ENCODE measurements around the gene ASXL1. TPM values are rescaled to one million over a fixed set of nuclear protein-coding genes. Genes with fewer than 3 reads are reported as not detected.
A peak's percentile ranks its signal among the peaks of the same experiment; 100 is the strongest.

ASXL1 gene
- total RNA-seq, 1 experiment from 2014 or later = 52.2 TPM

DNA sequence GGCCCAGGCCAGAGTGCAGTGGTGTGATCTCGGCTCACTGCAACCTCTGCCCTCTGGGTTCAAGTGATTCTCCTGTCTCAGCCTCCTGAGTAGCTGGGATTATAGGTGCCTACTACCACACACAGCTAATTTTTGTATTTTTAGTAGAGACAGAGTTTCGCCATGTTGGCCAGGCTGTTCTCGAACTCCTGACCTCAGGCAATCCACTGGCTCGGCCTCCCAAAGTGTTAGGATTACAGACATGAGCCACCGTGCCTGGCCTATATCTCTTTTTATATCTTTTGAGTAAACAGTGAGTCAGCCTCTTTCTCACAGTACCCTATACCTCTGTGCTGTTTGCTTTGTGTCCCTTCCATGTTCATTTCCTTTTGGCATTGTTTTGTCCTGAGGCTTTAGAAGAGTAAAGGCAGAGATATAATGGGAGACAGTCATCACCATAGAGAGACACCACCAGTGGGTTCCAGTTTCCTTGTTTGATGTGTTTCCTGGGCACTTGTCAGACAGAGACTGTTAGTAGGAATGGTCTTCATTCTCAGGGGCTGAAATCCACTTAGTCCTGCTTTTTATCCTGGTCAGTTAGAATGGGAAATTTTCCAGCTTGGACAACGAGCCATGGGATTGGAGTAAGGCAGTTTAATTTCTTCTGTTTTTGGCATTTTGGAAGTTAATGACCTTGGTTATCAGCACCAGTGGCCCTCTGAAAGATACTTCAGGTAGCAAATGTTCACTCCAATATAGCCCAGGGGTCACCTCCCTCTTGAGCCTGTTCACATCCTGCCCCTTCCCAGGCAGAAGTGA, 32.2 kb upstream of the ASXL1 start (continued):
- TF ChIP-seq ZBTB33 (IDR thresholded peaks at IDR 0.05; ENCODE audit: extremely low read depth, insufficient replicate concordance, low read length) (no peak), POLR2A (IDR thresholded peaks at IDR 0.05; ENCODE audit: borderline replicate concordance, extremely low read depth, insufficient read depth, insufficient read length) (no peak), ZFX (IDR thresholded peaks at IDR 0.05) (no peak), TCF7L2 (IDR thresholded peaks at IDR 0.05; ENCODE audit: borderline replicate concordance, extremely low read depth, insufficient read depth, insufficient read length) (no peak)

GRCh38 chr20:32326504-32326845, 31.7 kb upstream of the ASXL1 start:
- RAD21 ChIA-PET (ENCODE audit: low non-redundant PET in 1 of 2, low total read pairs in 2 of 2, uncharacterized antibody in 2 of 2, unreplicated experiment in 2 of 2) = no interaction called here
- DNase-seq (ENCODE audit: low read depth, low spot score) = no peak
- no peak overlapping the region for H2AFZ ChIP-seq (ENCODE audit: low read depth, low read length, poor library complexity, severe bottlenecking)

More at GRCh38 chr20:32326504-32326845, 31.7 kb upstream of the ASXL1 start:
- peaks cover 28 to 34% of the 10 kb centered on the region in 2 experiments for H3K4me1 ChIP-seq (ENCODE audit: control insufficient read depth in 1 of 2, insufficient read depth in 2 of 2, low read length in 2 of 2)
- peak overlapping the region; percentile 8; the same call in 1 of the 2 replicates for H3K27ac ChIP-seq (ENCODE audit: low read depth, low read length)
- no peaks in the 10 kb centered on the region for H4K20me1 ChIP-seq (ENCODE audit: insufficient read depth)
- H3K4me3 ChIP-seq (replicated peaks in 1 of 2; ENCODE audit: low read depth in 1 of 2, low read length in 2 of 2) = no peak overlapping the region
- ChIA-PET CTCF (interaction anchor here (1.6 kb wide), 1 partner anchor 10 kb away, joined by 4 read pairs; no protein-coding TSS in a partner anchor), POLR2A (no interaction called here)
- H3K9me2 ChIP-seq (ENCODE audit: insufficient read depth) = no peaks in the 10 kb centered on the region
- H3K79me2 ChIP-seq (ENCODE audit: insufficient read depth, low read length) = no peaks in the 10 kb centered on the region
- H3K4me2 ChIP-seq (ENCODE audit: low read length) = peak overlapping the region; percentile 55; the same call in 1 of the 2 replicates
- H3K36me3 ChIP-seq (ENCODE audit: control insufficient read depth in 1 of 2, insufficient read depth in 2 of 2, low read length in 2 of 2) = peaks cover 3 to 6% of the 10 kb centered on the region in 2 experiments; a peak in 3 of 4 replicates
- TF ChIP-seq TCF7L2 (IDR thresholded peaks at IDR 0.05; ENCODE audit: borderline replicate concordance, extremely low read depth, insufficient read depth, insufficient read length) (no peak), POLR2AphosphoS5 (IDR thresholded peaks at IDR 0.05; ENCODE audit: low read depth, low read length) (no peak), EGR1 (IDR thresholded peaks at IDR 0.05; ENCODE audit: low read depth) (no peak), CTCF (IDR thresholded peaks at IDR 0.05 in 2 of 3, conservative IDR thresholded peaks at IDR 0.05 in 1 of 3; ENCODE audit: borderline replicate concordance in 1 of 3, insufficient read depth in 1 of 3, low read depth in 2 of 3, low read length in 2 of 3) (no peak), SRF (IDR thresholded peaks at IDR 0.05; ENCODE audit: low read depth) (no peak), EZH2phosphoT487 (IDR thresholded peaks at IDR 0.05; ENCODE audit: borderline replicate concordance) (no peak), CBX3 (IDR thresholded peaks at IDR 0.05; ENCODE audit: low read depth) (no peak), SP1 (IDR thresholded peaks at IDR 0.05; ENCODE audit: low read depth) (no peak)
- H3K9ac ChIP-seq (ENCODE audit: low read length) = no peak overlapping the region
- intact Hi-C loops (cut with micrococcal nuclease) = no loop called here
- H3K9me3 ChIP-seq (ENCODE audit: control insufficient read depth in 1 of 2, insufficient read depth in 1 of 2, low read depth in 1 of 2, low read length in 2 of 2) = no peaks in the 10 kb centered on the region
- peak; percentile 15; the same call in 1 of the 2 replicates for ATAC-seq
- no TSS peak for BruUV-seq (replicated peaks)
- no peaks in the 10 kb centered on the region for H3K27me3 ChIP-seq (ENCODE audit: insufficient read depth, low read length)
